H9 (cell line): ENCODE data around the gene CHM. TPM values are rescaled to one million over a fixed set of nuclear protein-coding genes. Genes with fewer than 3 reads are reported as not detected.

Experiments
- DNase-seq: peaks from one replicate; pipeline ENCODE4 v3.0.0-alpha.2; 2017
- H2AFZ ChIP-seq: one replicate; pipeline ENCODE4 v1.6.1; 2013; ENCODE audit warnings: mild to moderate bottlenecking, low read length, control low read depth, moderate library complexity
- H2AK5ac ChIP-seq: 2 replicates; pipeline ENCODE4 v1.6.1; 2013; ENCODE audit warnings: low read length, control low read depth, mixed read lengths; ENCODE audit not compliant: insufficient read length
- H2BK120ac ChIP-seq: one replicate; pipeline ENCODE4 v1.6.1; 2013; ENCODE audit warnings: low read depth, mild to moderate bottlenecking, low read length, control low read depth, inconsistent platforms; ENCODE audit not compliant: poor library complexity, severe bottlenecking
- H2BK12ac ChIP-seq: 2 replicates; pipeline ENCODE4 v1.6.1; 2013; ENCODE audit warnings: low read length, control low read depth, mixed read lengths, low read depth; ENCODE audit not compliant: insufficient read length
- H2BK15ac ChIP-seq: 2 replicates; pipeline ENCODE4 v1.6.1; 2013; ENCODE audit warnings: low read depth, low read length, control low read depth
- H2BK20ac ChIP-seq: one replicate; pipeline ENCODE4 v1.6.1; 2013; ENCODE audit warnings: low read depth, mild to moderate bottlenecking, low read length, control low read depth, inconsistent platforms; ENCODE audit not compliant: poor library complexity, severe bottlenecking
- H2BK5ac ChIP-seq: 2 replicates; pipeline ENCODE4 v1.6.1; 2013; ENCODE audit warnings: low read length, control low read depth, mixed read lengths; ENCODE audit not compliant: insufficient read length
- H3K14ac ChIP-seq: 2 replicates; pipeline ENCODE4 v1.6.1; 2013; ENCODE audit warnings: low read length, control low read depth; ENCODE audit not compliant: insufficient read depth
- H3K18ac ChIP-seq: 2 replicates; pipeline ENCODE4 v1.6.1; 2013; ENCODE audit warnings: low read depth, mild to moderate bottlenecking, mixed read lengths, low read length, control low read depth; ENCODE audit not compliant: insufficient read length
- H3K23ac ChIP-seq: 2 replicates; pipeline ENCODE4 v1.6.1; 2013; ENCODE audit warnings: low read length, control low read depth, mixed read lengths, low read depth; ENCODE audit not compliant: insufficient read length
- H3K23me2 ChIP-seq: 2 replicates; pipeline ENCODE4 v1.6.1; 2013; ENCODE audit warnings: low read depth, mild to moderate bottlenecking, mixed read lengths, low read length, control low read depth; ENCODE audit not compliant: insufficient read length, poor library complexity, severe bottlenecking
- H3K27ac ChIP-seq: 2 replicates; pipeline ENCODE4 v1.5.1; 2013; ENCODE audit warnings: low read length, control low read depth, mixed read lengths, low read depth; ENCODE audit not compliant: insufficient read length
- H3K27me3 ChIP-seq: 2 replicates; pipeline ENCODE4 v1.6.1; 2013; ENCODE audit warnings: low read length, control low read depth, inconsistent platforms; ENCODE audit not compliant: insufficient read depth
- H3K4ac ChIP-seq: 2 replicates; pipeline ENCODE4 v1.6.1; 2013; ENCODE audit warnings: low read depth, mild to moderate bottlenecking, control low read depth, inconsistent platforms, low read length, moderate library complexity
- H3K4me1 ChIP-seq: 2 replicates; pipeline ENCODE4 v1.6.1; 2013; ENCODE audit warnings: low read length, control low read depth, inconsistent platforms; ENCODE audit not compliant: insufficient read depth
- H3K4me2 ChIP-seq: 2 replicates; pipeline ENCODE4 v1.6.1; 2013; ENCODE audit warnings: low read length, control low read depth, mixed read lengths; ENCODE audit not compliant: insufficient read length, insufficient read depth
- H3K56ac ChIP-seq: 2 replicates; pipeline ENCODE4 v1.6.1; 2013; ENCODE audit warnings: low read depth, mild to moderate bottlenecking, mixed read lengths, low read length, control low read depth; ENCODE audit not compliant: insufficient read length
- H3K79me1 ChIP-seq: 2 replicates; pipeline ENCODE4 v1.6.1; 2013; ENCODE audit warnings: low read depth, mild to moderate bottlenecking, moderate library complexity, low read length, control low read depth, inconsistent platforms; ENCODE audit not compliant: insufficient read depth, poor library complexity, severe bottlenecking
- H3K79me2 ChIP-seq: 2 replicates; pipeline ENCODE4 v1.6.1; 2013; ENCODE audit warnings: low read length, control low read depth, inconsistent platforms; ENCODE audit not compliant: insufficient read depth
- H3K9ac ChIP-seq: 2 replicates; pipeline ENCODE4 v1.6.1; 2013; ENCODE audit warnings: low read length, control low read depth, mixed read lengths; ENCODE audit not compliant: insufficient read length; ENCODE audit errors: extremely low read depth
- H3K9me3 ChIP-seq: one replicate; pipeline ENCODE4 v1.6.1; 2013; ENCODE audit warnings: low read depth, low read length, inconsistent platforms; ENCODE audit not compliant: control insufficient read depth
- H3T11ph ChIP-seq: one replicate; pipeline ENCODE4 v1.6.1; 2013; ENCODE audit warnings: mild to moderate bottlenecking, low read length, control low read depth, inconsistent platforms
- H4K20me1 ChIP-seq: one replicate; pipeline ENCODE4 v1.6.1; 2013; ENCODE audit not compliant: control insufficient read depth, insufficient read length, insufficient read depth
- H4K5ac ChIP-seq: 2 replicates; pipeline ENCODE4 v1.6.1; 2013; ENCODE audit warnings: low read depth, mild to moderate bottlenecking, mixed read lengths, low read length, control low read depth; ENCODE audit not compliant: insufficient read length
- H4K8ac ChIP-seq: replicated peaks from 2 replicates; pipeline ENCODE4 v1.6.1; 2013; ENCODE audit warnings: low read length, control low read depth, mixed read lengths, low read depth; ENCODE audit not compliant: insufficient read length
- H4K91ac ChIP-seq: 2 replicates; pipeline ENCODE4 v1.6.1; 2013; ENCODE audit warnings: low read depth, mild to moderate bottlenecking, moderate library complexity, mixed read lengths, low read length, control low read depth; ENCODE audit not compliant: insufficient read length
- H3K27ac Mint-ChIP-seq, 3 experiments: 2 replicates in 2 of 3; 3 replicates in 1 of 3; pipeline ENCODE4 v1.8.0; 2020 to 2021; ENCODE audit warnings: mixed read lengths in 3 of 3, mild to moderate bottlenecking in 1 of 3, moderate library complexity in 1 of 3
- H3K27me3 Mint-ChIP-seq: 2 replicates; pipeline ENCODE4 v1.8.0; 2021; ENCODE audit warnings: low read depth, mild to moderate bottlenecking, moderate library complexity, mixed read lengths
- H3K36me3 Mint-ChIP-seq, 3 experiments: 2 replicates in 2 of 3; 3 replicates in 1 of 3; pipeline ENCODE4 v1.8.0; 2020 to 2021; ENCODE audit warnings: low read depth in 3 of 3, mixed read lengths in 3 of 3; ENCODE audit not compliant: insufficient read depth in 1 of 3
- H3K4me1 Mint-ChIP-seq, 2 experiments: 2 replicates each; pipeline ENCODE4 v1.8.0; 2020; ENCODE audit warnings: mixed read lengths in 2 of 2
- H3K4me3 Mint-ChIP-seq, 2 experiments: 2 replicates in 1 of 2; 3 replicates in 1 of 2; pipeline ENCODE4 v1.8.0; 2020 to 2021; ENCODE audit warnings: mild to moderate bottlenecking in 2 of 2, mixed read lengths in 2 of 2, moderate library complexity in 1 of 2
- H3K9me3 Mint-ChIP-seq, 2 experiments: 2 replicates in 1 of 2; 3 replicates in 1 of 2; pipeline ENCODE4 v1.8.0; 2020; ENCODE audit warnings: mild to moderate bottlenecking in 2 of 2, mixed read lengths in 2 of 2, moderate library complexity in 1 of 2
- CTCF ChIP-seq: fragments of 200-600 bp; sonication (generic); conservative IDR thresholded peaks from 3 replicates; pipeline ENCODE4 v1.8.0; 2021; ENCODE audit warnings: antibody characterized with exemption, mild to moderate bottlenecking
- WGBS: extraction: QIAGEN DNeasy Blood & Tissue Kit; methylation state at CpG from one replicate; pipeline ENCODE4 v1.1.7; 2013; ENCODE audit warnings: missing lambda C conversion rate, low lambda C conversion rate, mixed read lengths; ENCODE audit not compliant: insufficient read length; ENCODE audit errors: extremely low coverage; 5-methylcytosine and 5-hydroxymethylcytosine counted together
- total RNA-seq: library from RNA; stranded (reverse); gene quantifications from 2 replicates; pipeline ENCODE4 v1.2.1, GENCODE V29; 2021

CHM gene
- total RNA-seq, 1 experiment from 2014 or later = 28.4 TPM

- Histone ChIP-seq H4K5ac (no peak overlapping the region), H3K14ac (no peak overlapping the region), H3K23me2 (no peaks in the 10 kb centered on the region), H2BK15ac (no peak overlapping the region), H3K27ac (no peak overlapping the region), H2BK5ac (no peak overlapping the region), H4K91ac (no peak overlapping the region), H2BK20ac (no peak overlapping the region), H3K4me1 (no peaks in the 10 kb centered on the region), H2AFZ (no peak overlapping the region), H2BK120ac (no peak overlapping the region), H2AK5ac (no peak overlapping the region), H3K4ac (no peak overlapping the region), H3K9ac (no peak overlapping the region), H3K9me3 (no peaks in the 10 kb centered on the region), H3K79me2 (no peaks in the 10 kb centered on the region), H4K20me1 (no peaks in the 10 kb centered on the region), H3K79me1 (no peaks in the 10 kb centered on the region), H3K27me3 (no peaks in the 10 kb centered on the region), H2BK12ac (no peak overlapping the region), H3K4me2 (no peak overlapping the region), H3K23ac (no peak overlapping the region), H3K18ac (no peak overlapping the region), H3K56ac (no peak overlapping the region), H4K8ac (no peak overlapping the region), H3T11ph (no peak overlapping the region)
- Mint-ChIP-seq H3K4me1 (no peaks in the 10 kb centered on the region), H3K4me3 (no peak overlapping the region), H3K36me3 (peaks cover 0 to 6% (median 2%) of the 10 kb centered on the region in 3 experiments; a peak in 3 of 7 replicates), H3K27ac (no peak overlapping the region), H3K9me3 (peaks cover 61 to 62% of the 10 kb centered on the region in 2 experiments), H3K27me3 (no peaks in the 10 kb centered on the region)
- WGBS = no CpG with 5 or more reads among the region's 5 CpGs
- TF ChIP-seq CTCF = no peak
- no peak for DNase-seq
Observed at GRCh38 chrX:85828771-85829170, 218.6 kb downstream of the CHM start.
